EH (cell line): ENCODE measurements around the gene GLYR1.
A peak's percentile ranks its signal among the peaks of the same experiment; 100 is the strongest.
"Not testable (repeated sequence)": the region's sequence is repeated elsewhere in the genome, so short reads cannot be mapped to it uniquely, and the experiment has no call there.

ENCODE experiments used
- DNase-seq: peaks from one replicate; pipeline ENCODE4 v3.0.0-alpha.2; 2015; ENCODE audit warnings: low read depth

GLYR1 gene

DNA sequence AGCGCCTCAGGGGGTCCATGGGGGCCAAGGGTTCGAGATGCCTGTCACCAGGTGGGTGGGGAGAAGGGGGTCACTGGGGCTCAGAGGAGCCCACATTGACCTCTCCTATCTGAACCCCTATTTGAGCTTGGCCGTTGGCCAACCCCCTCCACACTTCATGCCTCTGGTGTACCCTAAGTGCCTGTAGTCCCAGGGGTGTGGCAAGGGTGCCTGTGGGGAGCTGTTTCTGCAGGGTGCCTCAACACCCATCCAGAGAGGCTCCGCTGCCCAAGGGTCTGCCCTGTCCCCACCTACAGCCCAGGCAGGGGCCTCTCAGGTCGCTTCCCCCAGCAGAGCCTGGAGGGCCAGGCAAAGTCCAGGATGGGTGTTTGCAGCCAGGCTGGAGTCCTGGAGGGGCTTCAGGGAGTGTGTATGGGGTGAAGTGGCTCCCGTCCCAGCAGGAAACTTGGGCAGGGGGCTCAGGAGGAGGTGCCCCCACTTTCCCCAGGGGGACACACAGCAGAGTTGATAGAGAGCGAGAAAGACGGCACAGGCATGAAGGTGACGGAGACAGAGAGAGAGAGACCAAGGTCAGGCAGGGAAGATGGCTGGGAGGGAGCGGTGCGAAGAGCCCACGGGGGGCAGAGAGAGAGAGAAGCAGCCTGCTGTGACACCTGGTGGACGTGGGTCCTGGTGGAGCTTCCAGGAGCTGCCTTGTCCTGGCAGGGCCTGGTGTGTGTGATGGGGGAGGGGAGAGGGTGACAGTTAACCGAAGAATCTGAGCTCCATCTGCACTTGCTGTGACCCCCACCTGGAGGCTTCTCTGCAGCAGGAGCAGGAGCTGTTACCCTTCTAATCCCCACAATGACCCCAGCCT is 59.2 kb downstream of the GLYR1 start, which contains the start of gene SEPTIN12:
Gene SEPTIN12 (minus strand): TSS at position 719 of the 856 bp plus-strand sequence. CDS start 700 bp downstream, at position 19.
- no peak for DNase-seq

- no peak for DNase-seq
Observed at GRCh38 chr16:4787068-4787467, 60.0 kb downstream of the GLYR1 start.

DNA sequence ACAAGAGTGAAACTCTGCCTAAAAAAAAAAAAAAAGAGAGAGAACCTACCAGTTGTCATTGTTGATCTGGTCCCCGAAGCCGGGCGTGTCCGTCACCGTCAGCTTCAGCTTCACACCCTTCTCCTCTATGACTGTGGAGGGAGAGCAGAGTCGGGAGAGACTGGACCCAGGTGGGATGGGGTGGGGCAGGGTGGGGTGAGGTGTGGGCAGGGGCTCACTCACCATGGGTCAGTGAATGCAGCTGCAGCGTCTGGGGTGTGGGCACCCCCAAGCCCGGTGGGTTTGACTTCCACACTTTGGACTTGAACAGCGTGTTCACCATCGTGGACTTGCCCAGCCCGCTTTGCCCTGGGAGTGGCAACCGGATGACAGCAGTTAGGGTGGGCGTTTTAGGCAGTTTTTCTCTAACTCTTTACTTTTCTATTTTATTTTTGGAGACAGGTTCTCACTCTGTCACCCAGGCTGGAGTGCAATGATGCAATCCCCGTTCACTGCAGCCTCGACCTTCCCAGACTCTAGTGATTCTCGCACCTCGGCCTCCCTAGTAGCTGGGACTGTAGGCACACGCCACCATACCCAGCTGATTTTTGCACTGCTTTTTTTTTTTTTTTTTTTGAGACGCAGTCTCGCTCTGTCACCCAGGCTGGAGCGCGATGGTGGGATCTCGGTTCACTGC is 61.2 kb downstream of the GLYR1 start:
- no peak for DNase-seq

- DNase-seq, result not testable (repeated sequence)
Observed at GRCh38 chr16:4784444-4784987, 62.6 kb downstream of the GLYR1 start.

DNA sequence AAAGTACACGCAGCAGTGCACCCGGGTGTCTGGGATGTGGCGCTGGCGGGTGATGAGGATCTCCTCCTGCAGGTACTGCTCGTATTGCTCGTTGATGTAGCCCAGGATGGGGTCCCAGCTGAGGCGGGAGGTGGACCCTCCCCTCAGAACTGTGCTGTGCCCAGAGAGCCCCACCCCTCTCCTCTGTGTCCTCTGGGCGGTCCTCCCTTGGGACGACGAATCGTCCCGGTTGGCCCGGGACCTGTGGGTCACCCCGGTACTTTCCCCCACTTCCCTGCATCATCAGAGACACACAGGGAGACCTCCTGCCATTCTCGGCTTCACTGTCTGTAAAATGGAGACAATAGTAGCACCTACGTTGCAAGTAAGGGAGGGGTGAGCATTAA is 63.1 kb downstream of the GLYR1 start:
- DNase-seq, result no peak

- DNase-seq, result no peak
Observed at GRCh38 chr16:4783251-4783950, 63.7 kb downstream of the GLYR1 start.

DNA sequence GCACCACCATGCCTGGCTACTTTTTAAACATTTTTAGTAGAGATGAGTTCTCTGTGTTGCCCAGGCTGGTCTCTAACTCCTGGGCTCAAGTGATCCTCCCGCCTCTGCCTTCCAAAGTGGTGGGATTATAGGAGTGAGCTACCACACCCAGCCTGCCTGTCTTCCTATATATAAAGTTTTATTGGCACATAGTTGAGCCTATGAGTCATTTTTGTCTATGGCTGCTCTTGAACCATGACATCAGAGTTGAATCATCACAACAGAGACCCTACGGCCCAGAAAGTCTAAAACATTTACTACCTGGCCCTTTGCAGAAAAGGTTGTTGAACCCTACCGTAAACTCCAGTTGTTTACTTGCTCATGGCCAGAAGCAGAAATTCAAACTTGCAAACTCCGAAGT is 66.9 kb downstream of the GLYR1 start:
- DNase-seq, result peak; percentile 40

DNA sequence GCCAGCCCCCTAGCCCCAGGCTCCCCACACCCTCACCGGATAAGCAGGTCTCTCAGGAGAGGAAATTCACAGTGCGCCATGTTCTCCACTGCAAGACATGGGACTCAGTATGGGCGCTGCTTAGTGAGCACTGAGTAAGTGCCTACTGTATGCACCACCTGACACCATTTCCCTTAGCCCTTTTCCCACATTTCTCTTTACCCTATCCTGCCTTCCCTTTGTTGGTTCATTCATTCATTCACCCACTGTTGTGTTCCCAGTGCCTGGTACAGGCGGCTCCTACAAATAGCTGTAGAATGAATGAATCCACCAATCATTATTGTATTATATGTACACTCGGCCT is 69.1 kb downstream of the GLYR1 start:
- DNase-seq, result no peak

DNA sequence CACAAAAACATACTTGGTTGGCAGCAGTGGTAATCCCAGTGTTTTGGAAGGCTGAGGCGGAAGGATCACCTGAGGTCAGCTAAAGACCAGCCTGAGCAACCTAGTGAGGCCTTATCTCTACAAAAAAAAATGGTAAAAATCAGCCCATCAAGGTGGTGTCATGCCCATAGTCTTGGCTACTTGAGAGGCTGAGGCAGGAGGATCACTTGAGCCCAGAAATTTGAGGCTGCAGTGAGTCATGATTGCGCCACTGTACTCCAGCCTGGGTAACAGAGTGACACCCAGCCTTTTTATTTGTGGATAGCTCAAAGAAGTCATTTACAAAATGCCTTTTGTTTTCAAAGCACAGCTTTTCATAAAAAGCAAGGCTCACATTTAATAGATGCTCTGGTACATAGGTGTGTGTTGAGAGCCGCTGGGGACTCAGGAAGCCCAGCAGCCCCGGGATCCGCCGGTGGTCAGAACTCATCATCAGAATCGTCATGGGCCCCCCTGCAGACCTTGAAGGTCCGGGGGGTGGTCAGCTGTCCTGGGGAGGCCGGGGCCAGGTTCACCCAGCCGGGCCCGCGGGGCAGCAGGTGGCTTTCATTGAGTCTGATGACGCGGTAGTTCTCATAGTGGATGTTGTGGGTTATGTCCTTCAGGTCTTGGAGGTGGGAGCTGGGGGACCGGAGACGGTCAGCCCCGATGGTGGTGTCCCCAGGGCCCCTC is 69.6 kb downstream of the GLYR1 start:
- DNase-seq, result no peak

- no peak for DNase-seq
Observed at GRCh38 chr16:4776141-4776705, 70.9 kb downstream of the GLYR1 start.

GRCh38 chr16:4775005-4775404 is 72.1 kb downstream of the GLYR1 start:
- DNase-seq, result no peak

DNA sequence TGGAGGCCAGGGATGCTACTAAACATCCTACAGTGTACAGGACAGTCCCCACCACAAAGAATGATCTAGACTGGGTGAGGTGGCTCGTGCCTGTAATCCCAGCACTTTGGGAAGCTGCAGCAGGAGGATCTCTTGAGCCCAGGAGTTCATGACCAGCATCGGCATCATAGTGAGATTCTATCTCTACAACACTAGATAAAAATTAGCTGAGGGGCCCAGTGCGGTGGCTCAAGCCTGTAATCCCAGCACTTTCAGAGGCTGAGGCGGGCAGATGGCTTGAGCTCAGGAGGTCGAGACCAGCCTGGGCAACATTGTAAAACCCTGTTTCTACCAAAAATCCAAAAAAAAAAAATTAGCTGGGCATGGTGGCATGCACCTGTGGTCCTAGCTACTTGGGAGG is 74.7 kb downstream of the GLYR1 start:
- DNase-seq, result no peak

- no peak for DNase-seq
Observed at GRCh38 chr16:4771646-4772045, 75.4 kb downstream of the GLYR1 start.

- DNase-seq, result no peak
Observed at GRCh38 chr16:4769306-4769638, 77.8 kb downstream of the GLYR1 start.

- peak; percentile 96 for DNase-seq
Observed at GRCh38 chr16:4768549-4769305, 78.4 kb downstream of the GLYR1 start.

DNA sequence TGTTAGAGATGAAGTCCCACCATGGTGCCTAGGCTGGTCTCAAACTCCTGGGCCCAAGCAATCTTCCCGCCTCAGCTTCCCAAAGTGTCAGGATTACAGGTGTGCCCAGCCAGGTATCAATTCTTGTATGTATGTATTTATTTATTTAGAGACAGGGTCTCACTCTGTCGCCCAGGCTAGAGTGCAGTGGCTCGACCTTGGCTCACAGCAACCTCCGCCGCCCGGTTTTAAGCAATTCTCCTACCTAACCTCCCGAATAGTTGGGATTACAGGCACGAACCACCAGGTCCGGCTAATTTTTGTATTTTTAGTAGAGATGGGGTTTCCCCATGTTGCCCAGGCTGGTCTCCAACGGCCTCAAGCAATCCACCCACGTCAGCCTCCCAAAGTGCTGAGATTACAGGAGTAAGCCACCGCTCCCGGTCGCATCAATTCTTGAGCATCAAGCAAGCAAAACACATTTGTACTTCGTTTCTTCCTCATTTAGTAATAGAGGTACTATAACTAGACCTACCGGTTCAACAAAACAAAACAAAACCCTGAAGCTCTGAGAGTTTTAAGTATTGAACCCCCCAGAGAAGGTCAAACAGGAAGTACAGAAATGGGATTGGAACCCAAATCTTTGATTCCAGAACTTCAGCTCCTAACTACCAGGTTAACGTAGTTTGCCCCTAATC is 79.1 kb downstream of the GLYR1 start:
- peak; percentile 38 for DNase-seq

- DNase-seq, result peak; percentile 96
Observed at GRCh38 chr16:4766875-4767628, 80.0 kb downstream of the GLYR1 start, which contains the start of gene ZNF500. TSS of gene ZNF500 (minus strand) at chr16:4767162. CDS start at chr16:4765978, 1,184 bp downstream.

DNA sequence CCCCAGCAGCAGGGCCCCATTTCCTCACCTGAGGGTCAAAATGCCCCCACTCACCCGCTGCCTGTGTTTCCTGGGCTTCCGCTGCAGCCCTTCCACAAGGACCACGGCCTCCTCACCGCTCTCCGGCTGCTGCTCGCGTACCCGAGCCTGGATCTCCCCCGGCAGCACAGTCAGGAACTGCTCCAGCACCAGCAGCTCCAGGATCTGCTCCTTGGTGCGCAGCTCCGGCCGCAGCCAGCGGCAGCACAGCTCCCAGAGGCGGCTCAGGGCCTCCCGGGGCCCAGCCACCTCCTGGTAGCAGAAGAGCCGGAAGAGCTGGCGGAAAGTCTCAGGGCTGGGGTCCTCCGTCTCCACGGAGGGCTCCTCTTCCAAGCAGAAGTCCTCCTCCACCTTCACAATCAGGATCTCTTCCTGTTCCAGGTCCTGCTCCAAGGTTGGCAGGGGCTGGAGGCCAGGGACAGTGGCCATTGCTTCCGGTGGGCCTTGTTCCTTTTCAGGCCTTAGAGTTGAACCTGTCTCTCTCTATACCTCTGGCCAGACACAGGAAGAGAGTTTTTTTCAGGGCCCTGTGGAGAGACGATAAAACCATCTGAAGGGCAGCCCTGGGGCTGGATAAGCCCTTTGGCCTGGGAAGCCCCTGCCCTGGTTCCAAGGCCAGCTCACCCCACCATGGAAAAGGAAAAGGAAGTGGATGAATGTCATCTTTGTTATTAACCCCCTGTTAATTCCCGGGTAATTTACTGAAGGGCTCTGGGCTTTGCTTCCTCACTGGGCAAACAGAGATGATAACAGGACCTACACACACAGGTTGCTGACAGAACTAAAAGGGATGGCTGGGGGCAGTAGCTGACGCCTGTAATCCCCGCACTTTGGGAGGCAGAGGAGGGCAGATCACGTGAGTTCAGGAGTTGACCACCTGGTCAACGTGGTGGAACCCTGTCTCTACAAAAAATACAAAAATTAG is 81.3 kb downstream of the GLYR1 start:
- no peak for DNase-seq
